ENCODE results near the gene PAM16.
"Not testable (repeated sequence)": the region's sequence is repeated elsewhere in the genome, so short reads cannot be mapped to it uniquely, and the experiment has no call there.

The PAM16 gene

GRCh38 chr16:4350365-4350786 is 745 bp downstream of the PAM16 start:
- DNase-seq (ENCODE audit: low read depth in 1 of 2, low spot score in 1 of 2): no peak
- no peak for TF ChIP-seq JUND (IDR thresholded peaks at IDR 0.05; ENCODE audit: low read depth)
- in situ Hi-C loops (cut with HindIII; ENCODE audit: low pct_unique_long_range_greater_than_20kb, low sequenced_read_pairs): no loop called here

- no peak for TF ChIP-seq JUND (IDR thresholded peaks at IDR 0.05; ENCODE audit: low read depth)
- no peak for DNase-seq (ENCODE audit: low read depth in 1 of 2, low spot score in 1 of 2)
- in situ Hi-C loops (cut with HindIII; ENCODE audit: low pct_unique_long_range_greater_than_20kb, low sequenced_read_pairs): no loop called here
Observed at GRCh38 chr16:4349332-4349731, 1.8 kb downstream of the PAM16 start.

- DNase-seq (ENCODE audit: low read depth in 1 of 2, low spot score in 1 of 2): no peak
- no peak for TF ChIP-seq JUND (IDR thresholded peaks at IDR 0.05; ENCODE audit: low read depth)
- in situ Hi-C loops (cut with HindIII; ENCODE audit: low pct_unique_long_range_greater_than_20kb, low sequenced_read_pairs): no loop called here
Observed at GRCh38 chr16:4347765-4348509, 3.2 kb downstream of the PAM16 start.

GRCh38 chr16:4347010-4347409 is 4.1 kb downstream of the PAM16 start:
- TF ChIP-seq JUND (IDR thresholded peaks at IDR 0.05; ENCODE audit: low read depth): no peak
- in situ Hi-C loops (cut with HindIII; ENCODE audit: low pct_unique_long_range_greater_than_20kb, low sequenced_read_pairs): no loop called here
- DNase-seq (ENCODE audit: low read depth in 1 of 2, low spot score in 1 of 2): no peak

GRCh38 chr16:4345836-4346781 is 5.0 kb downstream of the PAM16 start:
- DNase-seq (ENCODE audit: low read depth in 1 of 2, low spot score in 1 of 2): peak in 1 of 2 experiments; percentile 35
- in situ Hi-C loops (cut with HindIII; ENCODE audit: low pct_unique_long_range_greater_than_20kb, low sequenced_read_pairs): no loop called here
- no peak for TF ChIP-seq JUND (IDR thresholded peaks at IDR 0.05; ENCODE audit: low read depth)

- no peak for TF ChIP-seq JUND (IDR thresholded peaks at IDR 0.05; ENCODE audit: low read depth)
- in situ Hi-C loops (cut with HindIII; ENCODE audit: low pct_unique_long_range_greater_than_20kb, low sequenced_read_pairs): no loop called here
- DNase-seq (ENCODE audit: low read depth in 1 of 2, low spot score in 1 of 2): peak in 1 of 2 experiments; percentile 25
Observed at GRCh38 chr16:4344983-4345835, 5.9 kb downstream of the PAM16 start.

- DNase-seq (ENCODE audit: low read depth in 1 of 2, low spot score in 1 of 2); in situ Hi-C loops (cut with HindIII; ENCODE audit: low pct_unique_long_range_greater_than_20kb, low sequenced_read_pairs): not testable (repeated sequence)
Observed at GRCh38 chr16:4344300-4344982, 6.7 kb downstream of the PAM16 start.

- DNase-seq (ENCODE audit: low read depth in 1 of 2, low spot score in 1 of 2): no peak
- no peak for TF ChIP-seq JUND (IDR thresholded peaks at IDR 0.05; ENCODE audit: low read depth)
- in situ Hi-C loops (cut with HindIII; ENCODE audit: low pct_unique_long_range_greater_than_20kb, low sequenced_read_pairs): no loop called here
Observed at GRCh38 chr16:4342866-4343744, 8.0 kb downstream of the PAM16 start.

- in situ Hi-C loops (cut with HindIII; ENCODE audit: low pct_unique_long_range_greater_than_20kb, low sequenced_read_pairs): no loop called here
- no peak for DNase-seq (ENCODE audit: low read depth in 1 of 2, low spot score in 1 of 2)
- TF ChIP-seq JUND (IDR thresholded peaks at IDR 0.05; ENCODE audit: low read depth): no peak
Observed at GRCh38 chr16:4341250-4341649, 9.9 kb downstream of the PAM16 start.

GRCh38 chr16:4340443-4340842 is 10.7 kb downstream of the PAM16 start:
- TF ChIP-seq JUND (IDR thresholded peaks at IDR 0.05; ENCODE audit: low read depth): no peak
- in situ Hi-C loops (cut with HindIII; ENCODE audit: low pct_unique_long_range_greater_than_20kb, low sequenced_read_pairs): no loop called here
- no peak for DNase-seq (ENCODE audit: low read depth in 1 of 2, low spot score in 1 of 2)

- in situ Hi-C loops (cut with HindIII; ENCODE audit: low pct_unique_long_range_greater_than_20kb, low sequenced_read_pairs): no loop called here
- DNase-seq (ENCODE audit: low read depth in 1 of 2, low spot score in 1 of 2): no peak
- TF ChIP-seq JUND (IDR thresholded peaks at IDR 0.05; ENCODE audit: low read depth): no peak
Observed at GRCh38 chr16:4339909-4340308, 11.2 kb downstream of the PAM16 start.
